Rectal smooth muscle tissue (tissue), 1 donor: ENCODE data around the gene TNS2.
A peak's percentile ranks its signal among the peaks of the same experiment; 100 is the strongest.
"Not testable (repeated sequence)": the region's sequence is repeated elsewhere in the genome, so short reads cannot be mapped to it uniquely, and the experiment has no call there.

Experiments used
- H3K27ac ChIP-seq: one replicate; pipeline ENCODE4 v1.7.0; 2013; ENCODE audit warnings: low read depth, low read length, inconsistent platforms
- H3K27me3 ChIP-seq: one replicate; pipeline ENCODE4 v1.7.0; 2013; ENCODE audit warnings: low read length; ENCODE audit not compliant: control insufficient read depth, insufficient read depth
- H3K36me3 ChIP-seq: one replicate; pipeline ENCODE4 v1.7.0; 2013; ENCODE audit warnings: low read length; ENCODE audit not compliant: control insufficient read depth, insufficient read depth
- H3K4me1 ChIP-seq: one replicate; pipeline ENCODE4 v1.7.0; 2013; ENCODE audit warnings: low read length; ENCODE audit not compliant: control insufficient read depth, insufficient read depth
- H3K4me3 ChIP-seq: one replicate; pipeline ENCODE4 v1.7.0; 2013; ENCODE audit warnings: low read length
- H3K9ac ChIP-seq: one replicate; pipeline ENCODE4 v1.7.0; 2013; ENCODE audit warnings: low read length

The TNS2 gene

GRCh38 chr12:53099071-53099882 is 49.4 kb downstream of the TNS2 start:
- H3K9ac ChIP-seq = no peak overlapping the region
- H3K4me3 ChIP-seq = peak overlapping the region; percentile 58
- H3K27ac ChIP-seq = peak overlapping the region; percentile 76
- no peaks in the 10 kb centered on the region for H3K36me3 ChIP-seq
- peaks cover 6% of the 10 kb centered on the region for H3K4me1 ChIP-seq
- no peaks in the 10 kb centered on the region for H3K27me3 ChIP-seq

DNA sequence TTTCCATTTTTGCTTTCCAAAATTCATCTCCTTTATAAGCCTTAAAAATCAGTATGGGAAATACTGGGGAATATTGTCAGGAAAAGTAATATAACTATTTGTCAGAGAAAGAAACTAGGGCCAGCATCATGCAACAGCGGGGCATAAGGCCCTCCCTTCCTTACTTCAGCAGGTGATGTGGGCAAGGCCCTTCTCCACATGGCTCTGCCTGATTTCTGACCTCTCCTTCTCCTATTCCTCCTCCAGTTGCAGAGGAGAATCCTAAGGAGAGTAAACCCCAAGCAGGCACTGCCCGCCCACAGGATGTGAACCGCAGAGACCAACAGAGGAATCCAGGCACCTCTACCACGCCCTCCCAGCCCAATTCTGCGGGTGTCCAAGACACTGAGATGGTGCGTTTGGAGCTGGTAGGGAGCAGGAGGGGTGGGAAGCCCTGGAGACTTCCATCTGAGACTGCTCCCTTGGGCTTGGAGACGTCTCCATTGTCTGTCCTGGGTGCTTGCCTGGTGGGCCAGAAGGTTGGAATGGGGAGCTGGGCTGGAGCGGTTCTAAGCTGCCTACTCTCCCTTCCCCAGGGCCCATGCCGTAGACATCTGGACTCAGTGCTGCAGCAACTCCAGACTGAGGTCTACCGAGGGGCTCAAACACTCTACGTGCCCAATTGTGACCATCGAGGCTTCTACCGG is 50.7 kb downstream of the TNS2 start:
- Histone ChIP-seq H3K4me1 (peaks cover 6% of the 10 kb centered on the region), H3K36me3 (no peaks in the 10 kb centered on the region), H3K9ac (no peak overlapping the region), H3K27ac (no peak overlapping the region), H3K27me3 (no peaks in the 10 kb centered on the region), H3K4me3 (no peak overlapping the region)

DNA sequence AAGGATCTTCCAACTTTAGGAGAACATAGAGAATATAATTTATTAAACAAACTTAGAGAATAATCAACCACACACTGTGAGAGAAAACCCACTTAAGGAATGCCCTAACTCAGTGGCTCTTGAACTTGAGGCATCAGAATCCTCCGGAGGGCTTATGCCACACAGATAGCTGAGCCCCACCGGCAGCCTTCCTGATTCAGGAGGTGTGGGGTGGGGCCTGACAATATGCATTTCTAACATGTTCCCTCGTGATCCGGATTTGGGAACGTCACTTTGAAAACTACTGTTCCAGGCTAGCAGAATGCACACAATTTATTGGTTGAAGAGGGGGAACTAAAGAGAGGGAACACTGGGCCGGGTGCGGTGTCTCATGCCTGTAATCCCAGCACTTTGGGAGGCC is 51.4 kb downstream of the TNS2 start:
- Histone ChIP-seq H3K4me3 (no peak overlapping the region), H3K9ac (no peak overlapping the region), H3K4me1 (peaks cover 6% of the 10 kb centered on the region), H3K36me3 (no peaks in the 10 kb centered on the region), H3K27me3 (no peaks in the 10 kb centered on the region), H3K27ac (no peak overlapping the region)

- no peak overlapping the region for H3K9ac ChIP-seq
- H3K36me3 ChIP-seq = no peaks in the 10 kb centered on the region
- H3K4me1 ChIP-seq = peaks cover 6% of the 10 kb centered on the region
- H3K27me3 ChIP-seq = no peaks in the 10 kb centered on the region
- H3K27ac ChIP-seq = no peak overlapping the region
- H3K4me3 ChIP-seq = no peak overlapping the region
These were observed 52.3 kb downstream of the TNS2 start for GRCh38 chr12:53101931-53102781.

- Histone ChIP-seq H3K36me3 (no peaks in the 10 kb centered on the region), H3K27me3 (no peaks in the 10 kb centered on the region), H3K27ac (no peak within 1 kb of the TSS), H3K4me1 (peaks cover 6% of the 10 kb centered on the region), H3K4me3 (no peak within 1 kb of the TSS), H3K9ac (no peak within 1 kb of the TSS)
These were observed 53.3 kb downstream of the TNS2 start, which contains the start of gene SOAT2 for GRCh38 chr12:53102883-53103807. TSS of gene SOAT2 (plus strand) at chr12:53103486. CDS start at chr12:53103578, 92 bp downstream.

DNA sequence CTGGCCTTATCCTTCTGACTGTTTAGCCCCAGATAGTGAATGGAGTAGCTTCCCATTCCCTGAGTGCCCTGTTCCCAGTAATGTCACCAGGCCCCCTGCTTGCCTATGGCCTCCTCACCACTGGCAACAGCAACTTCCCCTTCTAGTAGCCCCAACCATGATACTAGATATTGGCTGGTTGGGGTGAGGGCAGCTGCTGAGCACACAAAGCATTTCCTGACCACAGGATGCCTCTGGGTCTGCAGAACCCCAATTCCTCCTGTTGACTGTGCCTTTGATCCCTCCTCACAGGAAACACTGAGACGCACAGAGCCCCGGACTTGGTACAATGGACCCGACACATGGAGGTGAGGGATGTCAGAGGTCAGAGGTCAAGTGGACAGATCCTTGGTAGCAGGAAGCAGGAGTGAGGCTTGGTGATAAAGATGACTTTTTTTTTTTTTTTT is 54.0 kb downstream of the TNS2 start:
- H3K9ac ChIP-seq = no peak overlapping the region
- H3K36me3 ChIP-seq = no peaks in the 10 kb centered on the region
- H3K4me3 ChIP-seq = no peak overlapping the region
- peaks cover 5% of the 10 kb centered on the region for H3K4me1 ChIP-seq
- H3K27ac ChIP-seq = no peak overlapping the region
- no peaks in the 10 kb centered on the region for H3K27me3 ChIP-seq

GRCh38 chr12:53105256-53105655 is 55.4 kb downstream of the TNS2 start:
- H3K36me3 ChIP-seq = no peaks in the 10 kb centered on the region
- H3K4me3 ChIP-seq = no peak overlapping the region
- H3K4me1 ChIP-seq = no peaks in the 10 kb centered on the region
- H3K27me3 ChIP-seq = no peaks in the 10 kb centered on the region
- H3K27ac ChIP-seq = no peak overlapping the region
- H3K9ac ChIP-seq = no peak overlapping the region

GRCh38 chr12:53105712-53106439 is 56.0 kb downstream of the TNS2 start:
- Histone ChIP-seq H3K27me3 (no peaks in the 10 kb centered on the region), H3K36me3 (no peaks in the 10 kb centered on the region), H3K9ac (no peak overlapping the region), H3K4me1 (no peaks in the 10 kb centered on the region), H3K27ac (no peak overlapping the region), H3K4me3 (no peak overlapping the region)

GRCh38 chr12:53107122-53107521 is 57.3 kb downstream of the TNS2 start:
- H3K27me3 ChIP-seq = no peaks in the 10 kb centered on the region
- H3K36me3 ChIP-seq = no peaks in the 10 kb centered on the region
- no peak overlapping the region for H3K4me3 ChIP-seq
- no peaks in the 10 kb centered on the region for H3K4me1 ChIP-seq
- no peak overlapping the region for H3K27ac ChIP-seq
- no peak overlapping the region for H3K9ac ChIP-seq

- H3K27me3 ChIP-seq, H3K4me1 ChIP-seq, H3K36me3 ChIP-seq, H3K4me3 ChIP-seq, H3K27ac ChIP-seq, H3K9ac ChIP-seq: not testable (repeated sequence)
These were observed 62.6 kb downstream of the TNS2 start for GRCh38 chr12:53112431-53112830.

DNA sequence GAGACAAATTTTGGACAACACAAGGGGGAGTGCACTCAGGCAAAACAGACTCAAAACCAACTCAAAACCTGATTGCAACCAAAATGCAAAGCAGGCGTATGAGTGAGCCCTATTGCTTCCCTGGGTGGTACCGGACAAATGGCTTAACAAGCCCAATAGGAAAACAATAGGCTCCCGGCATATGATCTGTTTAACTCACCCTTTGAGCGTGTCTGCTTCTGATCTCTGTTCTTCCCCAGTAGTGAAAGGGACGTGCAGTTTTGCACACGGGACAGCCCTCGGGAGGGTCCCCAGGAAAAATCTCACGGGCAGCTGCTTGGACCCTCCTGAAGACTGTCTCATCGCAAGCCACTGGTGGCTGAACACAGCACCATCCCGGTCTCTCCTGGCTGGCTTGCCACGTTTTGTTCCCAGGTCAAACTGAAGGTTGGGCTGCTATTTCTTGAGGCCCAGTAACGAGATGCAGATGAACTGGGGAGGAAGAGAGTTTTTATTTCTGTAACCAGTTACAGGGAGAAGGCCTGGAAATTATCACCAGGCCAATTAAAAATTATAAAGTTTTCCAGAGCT is 63.4 kb downstream of the TNS2 start:
- no peak overlapping the region for H3K9ac ChIP-seq
- no peaks in the 10 kb centered on the region for H3K27me3 ChIP-seq
- no peaks in the 10 kb centered on the region for H3K4me1 ChIP-seq
- no peak overlapping the region for H3K27ac ChIP-seq
- no peak overlapping the region for H3K4me3 ChIP-seq
- no peaks in the 10 kb centered on the region for H3K36me3 ChIP-seq
